ENCODE results near the gene ADIPOR2.

GRCh38 chr12:1830981-1831963 lies 140.4 kb downstream of the ADIPOR2 start:
- TF ChIP-seq YY1 (IDR thresholded peaks at IDR 0.05; ENCODE audit: insufficient read depth, insufficient read length) (no peak), SUZ12 (IDR thresholded peaks at IDR 0.05; ENCODE audit: extremely low read depth, insufficient read depth, insufficient read length) (no peak), ZNF274 (IDR thresholded peaks at IDR 0.05; ENCODE audit: low read depth, low read length) (no peak)
